ENCODE data around the gene LRRC45. TPM values are rescaled to one million over a fixed set of nuclear protein-coding genes. Genes with fewer than 3 reads are reported as not detected.
A peak's percentile ranks its signal among the peaks of the same experiment; 100 is the strongest.

LRRC45 gene
- total and polyA plus RNA-seq, 8 donors: 8.3 to 171 (median 21.0) TPM

GRCh38 chr17:82005701-82006348, 17.3 kb upstream of the LRRC45 start:
- no peak for DNase-seq
- TF ChIP-seq POLR2A (IDR thresholded peaks at IDR 0.05) (no peak), POLR2AphosphoS5 (IDR thresholded peaks at IDR 0.05) (no peak), CTCF (IDR thresholded peaks at IDR 0.05) (no peak), EP300 (IDR thresholded peaks at IDR 0.05) (no peak)
- Histone ChIP-seq H3K27ac (no peak overlapping the region), H3K27me3 (no peaks in the 10 kb centered on the region), H3K4me1 (peaks cover 7 to 30% (median 18%) of the 10 kb centered on the region in 4 donors), H3K4me3 (no peak overlapping the region), H3K9me3 (no peaks in the 10 kb centered on the region), H3K36me3 (peaks cover 0 to 16% (median 11%) of the 10 kb centered on the region in 4 donors)
- WGBS, 5 donors: 86 to 94% (median 92%) methylated on average over 25 to 30 of the region's 30 CpGs
- intact Hi-C loops (cut with DNase I; ENCODE audit: low total_unique reads): no loop called here

- peaks cover 0 to 24% (median 18%) of the 10 kb centered on the region in 4 donors for H3K36me3 ChIP-seq
- no peaks in the 10 kb centered on the region for H3K27me3 ChIP-seq
- no peak overlapping the region for H3K27ac ChIP-seq
- WGBS, 5 donors: 69 to 87% (median 77%) methylated on average over 22 to 24 of the region's 24 CpGs
- peak in 1 of 2 donors; percentile 79 for DNase-seq
- no peaks in the 10 kb centered on the region for H3K9me3 ChIP-seq
- no peak overlapping the region for H3K4me3 ChIP-seq
- peaks cover 6 to 29% (median 17%) of the 10 kb centered on the region in 4 donors for H3K4me1 ChIP-seq
- TF ChIP-seq CTCF (IDR thresholded peaks at IDR 0.05) (no peak), EP300 (IDR thresholded peaks at IDR 0.05) (no peak), POLR2A (IDR thresholded peaks at IDR 0.05) (no peak), POLR2AphosphoS5 (IDR thresholded peaks at IDR 0.05) (no peak)
- intact Hi-C loops (cut with DNase I; ENCODE audit: low total_unique reads): no loop called here
Observed at GRCh38 chr17:82006468-82007227, 16.5 kb upstream of the LRRC45 start.

DNA sequence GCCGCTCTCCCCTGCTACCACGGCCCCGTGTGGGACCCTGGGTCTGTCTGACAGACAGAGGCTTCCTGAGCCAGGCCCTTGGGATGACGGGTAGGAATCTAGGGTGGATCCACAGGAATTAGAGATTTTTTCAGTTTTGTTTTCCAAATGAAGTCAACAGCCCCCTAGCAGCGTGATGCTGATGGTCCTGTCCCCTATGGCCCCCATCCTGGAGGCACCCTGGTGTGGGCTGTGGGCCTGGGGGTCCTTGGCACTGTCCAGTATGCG, 15.9 kb upstream of the LRRC45 start:
- Histone ChIP-seq H3K9me3 (no peaks in the 10 kb centered on the region), H3K36me3 (peaks cover 0 to 29% (median 23%) of the 10 kb centered on the region in 4 donors), H3K4me1 (peaks cover 6 to 29% (median 17%) of the 10 kb centered on the region in 4 donors), H3K27me3 (no peaks in the 10 kb centered on the region), H3K27ac (no peak overlapping the region), H3K4me3 (no peak overlapping the region)
- whole genome bisulfite sequencing, 5 donors: 83 to 95% (median 88%) methylated on average over 6 of the region's 6 CpGs
- TF ChIP-seq POLR2A (IDR thresholded peaks at IDR 0.05) (no peak), POLR2AphosphoS5 (IDR thresholded peaks at IDR 0.05) (no peak), CTCF (IDR thresholded peaks at IDR 0.05) (no peak), EP300 (IDR thresholded peaks at IDR 0.05) (no peak)
- no peak for DNase-seq
- intact Hi-C loops (cut with DNase I; ENCODE audit: low total_unique reads): no loop called here

DNA sequence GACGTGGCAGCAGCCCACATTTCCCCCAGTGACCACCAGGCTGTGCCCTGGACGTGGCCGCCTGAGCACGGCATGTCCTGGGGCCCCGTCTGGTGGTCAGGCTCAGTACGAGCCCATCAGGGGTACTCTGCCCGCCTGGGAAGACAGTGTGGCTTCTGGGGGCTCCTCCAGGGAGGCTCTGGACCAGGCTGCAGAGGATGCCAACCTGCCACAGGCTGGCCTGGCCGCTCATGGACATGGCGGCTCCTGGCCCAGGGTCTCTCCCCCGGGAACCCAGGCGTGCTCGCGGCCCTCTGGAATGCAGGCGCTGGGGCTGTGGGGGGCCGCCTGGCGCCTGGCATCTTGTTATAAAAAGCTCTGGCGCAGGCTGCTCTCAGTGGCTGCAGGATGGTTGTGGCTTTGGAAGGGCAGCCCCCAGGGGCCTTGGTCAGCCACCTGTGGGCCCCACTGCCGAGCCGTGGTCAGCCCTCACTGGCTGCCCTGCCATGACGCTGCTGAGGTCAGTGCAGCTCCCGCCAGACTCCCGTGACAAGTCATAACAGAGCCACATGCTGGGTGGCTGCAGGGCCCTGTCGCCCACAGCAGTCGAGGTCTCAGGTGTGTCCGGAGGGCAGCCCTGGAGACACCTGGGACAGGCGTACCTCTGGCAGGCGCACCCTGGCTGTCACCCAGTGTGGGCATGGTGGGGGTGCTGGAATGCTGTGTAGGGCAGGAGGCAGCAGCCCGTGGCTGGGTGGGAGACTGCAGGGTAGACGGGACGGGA, 15.4 kb upstream of the LRRC45 start:
- Histone ChIP-seq H3K27me3 (no peaks in the 10 kb centered on the region), H3K4me3 (no peak overlapping the region), H3K36me3 (peaks cover 0 to 34% (median 27%) of the 10 kb centered on the region in 4 donors), H3K9me3 (no peaks in the 10 kb centered on the region), H3K4me1 (peaks cover 6 to 34% (median 17%) of the 10 kb centered on the region in 4 donors), H3K27ac (no peak overlapping the region)
- intact Hi-C loops (cut with DNase I; ENCODE audit: low total_unique reads): no loop called here
- TF ChIP-seq POLR2AphosphoS5 (IDR thresholded peaks at IDR 0.05): no peak
- no peak for TF ChIP-seq POLR2A (IDR thresholded peaks at IDR 0.05)
- TF ChIP-seq CTCF (IDR thresholded peaks at IDR 0.05): no peak
- no peak for TF ChIP-seq EP300 (IDR thresholded peaks at IDR 0.05)
- DNase-seq: no peak
- WGBS, 5 donors: 82 to 95% (median 91%) methylated on average over 15 to 30 of the region's 30 CpGs

Measured in stomach (tissue), 9 donors.